GM23248 (cell line): ENCODE results near the gene SPDYE18.
"Not testable (repeated sequence)": the region's sequence is repeated elsewhere in the genome, so short reads cannot be mapped to it uniquely, and the experiment has no call there.

ENCODE experiments used
- EZH2 ChIP-seq: fragments of 200-600 bp; sonication (generic); IDR thresholded peaks from 2 replicates; pipeline ENCODE4 v1.6.1; 2018; ENCODE audit warnings: antibody characterized with exemption, mild to moderate bottlenecking; ENCODE audit not compliant: insufficient read depth, poor library complexity, severe bottlenecking
- EZH2phosphoT487 ChIP-seq: fragments of 200-600 bp; sonication (generic); IDR thresholded peaks from 2 replicates; pipeline ENCODE4 v1.6.1; 2018; ENCODE audit warnings: antibody characterized with exemption, moderate library complexity, mild to moderate bottlenecking, low read depth; ENCODE audit not compliant: insufficient read depth

GRCh38 chr7:77026349-77026748 is 36.0 kb downstream of the SPDYE18 start:
- not testable (repeated sequence) for TF ChIP-seq EZH2, EZH2phosphoT487
